GM10266 (cell line): Measurements from ENCODE around the gene GAGE12J.
"Not testable (repeated sequence)": the region's sequence is repeated elsewhere in the genome, so short reads cannot be mapped to it uniquely, and the experiment has no call there.

Experiments used
- DNase-seq: peaks from one replicate; pipeline ENCODE4 v3.0.0; 2012; ENCODE audit errors: extremely low spot score
- CTCF ChIP-seq: IDR thresholded peaks from 2 replicates; pipeline ENCODE4 v1.5.1; 2012; ENCODE audit warnings: mild to moderate bottlenecking, low read depth; ENCODE audit not compliant: control insufficient read depth, insufficient read depth; ENCODE audit errors: missing control alignments

Gene GAGE12J

DNA sequence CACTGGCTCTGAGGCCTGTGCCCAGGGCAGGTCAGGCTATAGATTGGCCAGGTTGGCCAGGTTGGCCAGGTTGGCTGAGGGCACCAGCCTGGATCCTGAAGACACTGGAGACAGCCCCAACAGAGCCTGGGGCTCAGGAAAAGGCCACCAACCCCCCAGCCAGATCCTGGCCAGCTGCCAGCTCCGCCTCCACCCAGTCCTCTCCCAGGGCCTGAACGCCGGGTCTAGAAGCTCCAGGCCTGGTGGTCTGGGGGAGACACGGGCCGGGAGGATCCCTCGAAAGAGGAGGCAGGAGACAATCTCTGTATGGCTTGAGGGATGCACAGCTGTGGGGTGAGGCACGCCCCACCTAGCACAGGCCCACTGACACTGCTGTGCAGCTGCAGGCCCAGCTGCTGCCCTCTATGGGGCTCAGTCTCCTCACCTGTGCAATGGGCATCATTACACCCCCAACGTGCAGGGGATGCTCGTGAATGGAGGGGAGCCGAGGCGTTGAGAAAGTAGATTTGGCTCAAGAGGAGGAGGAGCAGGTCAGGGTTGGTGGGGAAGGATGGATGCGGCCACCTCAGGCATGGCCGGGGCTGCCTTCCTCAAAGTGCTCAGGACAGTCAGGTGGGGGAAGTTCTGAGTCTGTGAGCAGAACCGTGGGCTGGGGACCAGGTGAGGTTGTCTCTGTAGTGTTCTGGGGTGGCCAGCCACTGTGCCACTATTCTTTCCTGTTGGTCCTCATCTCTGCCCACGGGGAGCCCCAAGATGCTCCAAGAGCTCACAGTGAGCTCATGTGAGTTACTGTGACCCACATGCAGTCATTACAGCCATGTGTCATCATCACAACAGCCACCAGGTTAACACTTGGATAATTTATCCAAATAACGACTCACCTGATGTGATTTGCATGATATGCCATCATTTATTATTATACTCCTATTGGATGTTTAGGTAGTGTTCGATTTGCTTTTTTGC, 29.2 kb upstream of the GAGE12J start:
- DNase-seq = no peak
- no peak for TF ChIP-seq CTCF

- not testable (repeated sequence) for DNase-seq
Observed at GRCh38 chrX:49299293-49299692, 22.5 kb upstream of the GAGE12J start.

- no peak for DNase-seq
- TF ChIP-seq CTCF = no peak
Observed at GRCh38 chrX:49300703-49301102, 21.1 kb upstream of the GAGE12J start.

DNA sequence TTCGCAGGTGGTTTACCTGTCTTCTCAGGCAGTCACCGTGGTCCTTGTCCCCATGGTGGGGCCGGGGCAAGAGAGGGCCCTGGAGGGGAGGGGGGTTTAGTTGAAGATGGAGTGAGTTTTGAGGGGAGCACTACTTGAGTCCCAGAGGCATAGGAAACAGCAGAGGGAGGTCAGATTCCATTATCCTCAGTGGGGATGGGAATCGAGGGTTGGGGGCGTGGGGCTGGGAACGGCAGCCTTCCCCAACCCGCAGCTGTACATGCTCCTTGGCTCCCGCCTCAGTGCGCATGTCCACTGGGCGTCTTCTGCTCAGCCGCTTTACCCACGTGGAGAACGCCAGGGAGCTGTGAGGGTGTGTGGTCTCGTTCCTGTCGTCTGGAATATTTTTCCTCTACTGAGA, 18.5 kb upstream of the GAGE12J start, which contains the start of gene GAGE10:
Gene GAGE10, plus strand, starts transcription at position 301 of the 400 bp plus-strand sequence. CDS start 1,214 bp downstream, outside the sequence.
- DNase-seq = no peak
- TF ChIP-seq CTCF = no peak

- not testable (repeated sequence) for DNase-seq
Observed at GRCh38 chrX:49307775-49308174, 14.1 kb upstream of the GAGE12J start.

- DNase-seq = no peak
- TF ChIP-seq CTCF = no peak
Observed at GRCh38 chrX:49308604-49309269, 13.1 kb upstream of the GAGE12J start.

DNA sequence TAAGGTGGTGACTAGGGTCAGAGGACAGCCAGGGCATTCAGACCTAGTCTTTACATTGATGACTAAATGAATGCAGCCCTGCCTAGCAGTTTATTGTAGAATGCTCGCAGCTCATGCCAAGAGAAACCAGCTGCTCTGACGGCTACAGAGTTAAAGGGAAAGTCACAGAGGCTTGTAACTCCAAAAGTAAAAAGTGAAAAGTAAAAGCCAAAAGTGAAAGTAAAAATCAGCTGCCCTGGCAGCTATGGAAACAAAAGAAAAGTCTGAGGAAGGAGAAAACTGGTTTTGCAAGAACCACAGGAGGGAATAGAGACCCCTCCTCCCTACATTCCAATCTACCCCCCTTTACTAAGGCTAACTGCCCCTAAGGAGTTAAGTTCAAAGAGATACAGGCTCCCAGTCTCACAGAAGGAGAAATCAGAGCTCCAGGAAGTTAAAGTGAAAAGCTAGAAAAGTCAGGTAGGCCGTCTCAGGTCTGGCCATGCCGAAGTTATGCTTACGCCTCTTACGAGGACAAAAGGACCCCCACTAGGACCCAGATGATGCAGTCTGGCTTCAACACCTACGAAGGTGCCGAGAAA, 12.3 kb upstream of the GAGE12J start:
- DNase-seq = no peak
- TF ChIP-seq CTCF = no peak

DNA sequence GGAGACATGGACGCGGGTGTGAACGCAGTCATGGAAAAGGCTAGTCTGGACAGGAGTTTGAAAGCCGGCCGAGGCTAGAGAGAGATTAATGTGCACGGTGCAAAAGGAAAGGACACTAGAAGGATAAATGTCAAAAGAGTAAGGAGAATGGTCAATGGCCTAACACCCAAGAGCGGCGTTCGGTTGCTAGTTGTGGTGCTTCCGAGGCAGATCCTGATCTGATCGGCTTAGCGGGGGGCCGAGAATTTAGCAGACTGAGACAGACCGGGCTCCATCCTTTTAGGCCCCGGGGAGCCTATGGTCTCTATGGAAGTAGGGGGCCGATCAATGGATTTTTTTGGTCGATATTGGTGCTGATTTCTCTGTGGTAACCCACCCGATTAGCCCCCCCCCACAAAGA, 11.5 kb upstream of the GAGE12J start:
- TF ChIP-seq CTCF = no peak
- DNase-seq = no peak
